C4-2B (cell line): Measurements from ENCODE around the gene GJC1.

Source experiments
- ZFX ChIP-seq: fragments of 450-650 bp; IDR thresholded peaks from 2 replicates; pipeline ENCODE4 v1.6.1; 2017
- TF ChIP-seq, protein P1 (sequence below): fragments of 450-650 bp; conservative IDR thresholded peaks from 2 replicates; pipeline ENCODE4 v1.5.1; 2017; ENCODE audit warnings: mild to moderate bottlenecking

DNA sequence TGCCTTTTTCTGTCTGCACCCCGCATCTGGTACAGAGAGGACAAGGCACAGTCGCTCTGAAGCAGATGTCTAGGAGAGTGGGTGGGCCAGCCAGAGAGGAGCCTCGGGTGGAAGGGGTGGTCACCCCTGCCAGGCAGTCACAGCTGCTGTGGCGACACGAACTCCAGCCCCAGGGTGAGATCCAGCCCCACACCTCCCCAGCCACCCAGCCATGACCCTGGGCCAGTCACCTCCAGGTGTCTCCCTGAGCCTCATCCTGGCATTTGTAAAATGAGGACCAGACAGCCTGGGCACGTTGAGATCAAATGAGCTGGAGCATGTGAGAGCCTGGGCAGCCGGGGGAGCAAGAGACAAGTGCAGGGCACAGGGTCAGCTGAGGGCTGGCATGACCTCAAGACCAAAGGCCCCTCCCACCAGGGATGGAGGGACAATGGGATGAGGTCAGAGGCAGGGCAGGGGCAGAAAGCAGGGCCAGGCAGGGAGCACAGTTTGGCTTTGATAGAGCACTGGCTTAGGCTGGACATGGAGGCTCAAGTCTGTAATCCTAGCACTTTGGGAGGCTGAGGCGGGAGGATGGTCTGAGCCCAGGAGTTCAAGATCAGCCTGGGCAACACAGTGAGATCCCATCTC, 63.6 kb downstream of the GJC1 start:
- TF ChIP-seq, protein P1, sequence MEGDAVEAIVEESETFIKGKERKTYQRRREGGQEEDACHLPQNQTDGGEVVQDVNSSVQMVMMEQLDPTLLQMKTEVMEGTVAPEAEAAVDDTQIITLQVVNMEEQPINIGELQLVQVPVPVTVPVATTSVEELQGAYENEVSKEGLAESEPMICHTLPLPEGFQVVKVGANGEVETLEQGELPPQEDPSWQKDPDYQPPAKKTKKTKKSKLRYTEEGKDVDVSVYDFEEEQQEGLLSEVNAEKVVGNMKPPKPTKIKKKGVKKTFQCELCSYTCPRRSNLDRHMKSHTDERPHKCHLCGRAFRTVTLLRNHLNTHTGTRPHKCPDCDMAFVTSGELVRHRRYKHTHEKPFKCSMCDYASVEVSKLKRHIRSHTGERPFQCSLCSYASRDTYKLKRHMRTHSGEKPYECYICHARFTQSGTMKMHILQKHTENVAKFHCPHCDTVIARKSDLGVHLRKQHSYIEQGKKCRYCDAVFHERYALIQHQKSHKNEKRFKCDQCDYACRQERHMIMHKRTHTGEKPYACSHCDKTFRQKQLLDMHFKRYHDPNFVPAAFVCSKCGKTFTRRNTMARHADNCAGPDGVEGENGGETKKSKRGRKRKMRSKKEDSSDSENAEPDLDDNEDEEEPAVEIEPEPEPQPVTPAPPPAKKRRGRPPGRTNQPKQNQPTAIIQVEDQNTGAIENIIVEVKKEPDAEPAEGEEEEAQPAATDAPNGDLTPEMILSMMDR = no peak
- no peak for TF ChIP-seq ZFX
